HG02759 (cell line): Measurements from ENCODE around the gene CXorf51A.
"Not testable (repeated sequence)": the region's sequence is repeated elsewhere in the genome, so short reads cannot be mapped to it uniquely, and the experiment has no call there.

Source experiments
- ATAC-seq: cut with Tn5 transposase; IDR thresholded peaks from one replicate; pipeline ENCODE4 v1.9.1; 2021; ENCODE audit warnings: mild to moderate bottlenecking, moderate library complexity; ENCODE audit not compliant: unreplicated experiment

CXorf51A gene

GRCh38 chrX:146814644-146815043 lies at the start of gene CXorf51A:
TSS of gene CXorf51A (minus strand) at chrX:146814744. CDS start at chrX:146814723, 21 bp downstream.
- not testable (repeated sequence) for ATAC-seq

- no peak for ATAC-seq
Measured at GRCh38 chrX:146863566-146863965, 49.0 kb upstream of the CXorf51A start.

GRCh38 chrX:146854281-146854680 lies 39.7 kb upstream of the CXorf51A start:
- no peak for ATAC-seq

GRCh38 chrX:146831994-146832393 lies 17.4 kb upstream of the CXorf51A start:
- ATAC-seq, result no peak

GRCh38 chrX:146809471-146809870 lies 5.1 kb downstream of the CXorf51A start, which contains the start of gene CXorf51B:
TSS of gene CXorf51B (plus strand) at chrX:146809771. CDS start at chrX:146809792, 21 bp downstream.
- not testable (repeated sequence) for ATAC-seq
